ENCODE measurements around the gene ENO1. TPM values are rescaled to one million over a fixed set of nuclear protein-coding genes. Genes with fewer than 3 reads are reported as not detected.
"Not testable (repeated sequence)": the region's sequence is repeated elsewhere in the genome, so short reads cannot be mapped to it uniquely, and the experiment has no call there.

The ENO1 gene
- total RNA-seq, 4 donors from 2014 or later: 202 to 407 (median 320) TPM

DNA sequence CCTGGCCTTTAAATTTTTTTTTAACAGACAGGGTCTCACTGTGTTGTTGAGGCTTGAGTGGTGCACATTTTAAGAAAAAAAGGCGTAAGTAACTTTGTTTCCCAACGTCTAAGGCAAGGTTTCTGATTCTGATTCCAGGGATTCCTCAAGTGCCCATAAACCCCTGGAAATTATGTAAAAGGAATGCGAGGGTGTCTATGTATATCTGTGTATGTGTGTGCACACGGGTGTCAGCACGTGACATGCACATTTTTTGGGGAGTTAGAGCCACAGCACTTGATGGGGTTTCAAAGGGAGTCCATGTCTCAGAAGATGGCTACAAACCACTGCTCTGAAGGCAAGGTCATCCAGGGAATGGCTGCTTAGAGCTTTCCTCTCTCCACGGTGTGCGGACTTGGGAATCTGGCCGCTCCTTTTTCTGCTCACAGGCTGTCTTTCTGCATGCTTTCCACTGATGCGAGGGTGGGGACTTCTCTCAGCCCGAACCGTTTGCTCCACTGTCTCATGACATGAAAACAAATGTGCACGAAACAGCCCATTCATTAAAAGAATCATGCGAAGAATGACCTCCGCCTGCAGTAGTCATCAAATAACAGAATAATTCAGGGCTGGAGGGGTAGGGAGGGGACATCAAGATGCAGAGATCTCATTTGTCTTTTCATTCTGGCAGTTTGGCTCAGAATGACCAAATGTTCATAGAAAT lies 42.4 kb downstream of the ENO1 start:
- 71 to 79% methylated on average over 11 to 14 of the region's 14 CpGs for WGBS, 2 donors (ENCODE audit: low coverage in 1 of 2)
- Histone ChIP-seq H3K27me3 (no peaks in the 10 kb centered on the region), H3K4me1 (no peaks in the 10 kb centered on the region), H3K4me3 (no peak overlapping the region), H3K36me3 (no peaks in the 10 kb centered on the region), H3K27ac (no peak overlapping the region), H3K9me3 (no peaks in the 10 kb centered on the region)
- intact Hi-C loops (cut with DNase I; ENCODE audit: low total_unique reads): no loop called here
- no peak for DNase-seq
- in situ Hi-C loops (cut with MboI; ENCODE audit: low pct_ligation_motif_present in 1 of 4, low pct_unique_long_range_greater_than_20kb in 1 of 4, low sequenced_read_pairs in 3 of 4): loop anchor here in 1 of 4 donors (25.0 kb wide), 1 partner anchor 274 kb away; no protein-coding TSS in a partner anchor
- TF ChIP-seq, protein P1, sequence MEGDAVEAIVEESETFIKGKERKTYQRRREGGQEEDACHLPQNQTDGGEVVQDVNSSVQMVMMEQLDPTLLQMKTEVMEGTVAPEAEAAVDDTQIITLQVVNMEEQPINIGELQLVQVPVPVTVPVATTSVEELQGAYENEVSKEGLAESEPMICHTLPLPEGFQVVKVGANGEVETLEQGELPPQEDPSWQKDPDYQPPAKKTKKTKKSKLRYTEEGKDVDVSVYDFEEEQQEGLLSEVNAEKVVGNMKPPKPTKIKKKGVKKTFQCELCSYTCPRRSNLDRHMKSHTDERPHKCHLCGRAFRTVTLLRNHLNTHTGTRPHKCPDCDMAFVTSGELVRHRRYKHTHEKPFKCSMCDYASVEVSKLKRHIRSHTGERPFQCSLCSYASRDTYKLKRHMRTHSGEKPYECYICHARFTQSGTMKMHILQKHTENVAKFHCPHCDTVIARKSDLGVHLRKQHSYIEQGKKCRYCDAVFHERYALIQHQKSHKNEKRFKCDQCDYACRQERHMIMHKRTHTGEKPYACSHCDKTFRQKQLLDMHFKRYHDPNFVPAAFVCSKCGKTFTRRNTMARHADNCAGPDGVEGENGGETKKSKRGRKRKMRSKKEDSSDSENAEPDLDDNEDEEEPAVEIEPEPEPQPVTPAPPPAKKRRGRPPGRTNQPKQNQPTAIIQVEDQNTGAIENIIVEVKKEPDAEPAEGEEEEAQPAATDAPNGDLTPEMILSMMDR (IDR thresholded peaks at IDR 0.05): no peak
- TF ChIP-seq POLR2AphosphoS5 (IDR thresholded peaks at IDR 0.05): no peak
- TF ChIP-seq POLR2A (IDR thresholded peaks at IDR 0.05): no peak
- TF ChIP-seq EP300 (IDR thresholded peaks at IDR 0.05; ENCODE audit: low read depth): no peak

DNA sequence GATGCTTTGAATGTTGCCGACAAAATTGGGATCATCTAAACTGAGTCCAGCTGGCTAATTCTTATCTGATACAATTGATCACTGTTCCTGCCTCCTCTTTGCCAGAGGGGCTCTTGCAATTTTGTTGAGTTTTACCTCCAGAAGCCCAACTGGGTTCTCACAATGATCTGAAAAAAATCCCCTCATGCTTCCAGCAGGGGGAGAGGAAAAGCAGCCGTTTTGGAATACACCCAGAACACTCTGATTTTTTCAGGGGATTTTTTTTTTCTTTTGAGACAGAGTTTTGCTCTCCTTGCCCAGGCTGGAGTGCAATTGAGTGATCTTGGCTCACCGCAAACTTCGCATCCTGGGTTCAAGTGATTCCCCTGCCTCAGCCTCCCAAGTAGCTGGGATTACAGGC lies 47.1 kb downstream of the ENO1 start:
- H3K27ac ChIP-seq: no peak overlapping the region
- no peak overlapping the region for H3K4me3 ChIP-seq
- peaks cover 0 to 3% (median 1%) of the 10 kb centered on the region in 4 donors for H3K4me1 ChIP-seq
- TF ChIP-seq, protein P1 (IDR thresholded peaks at IDR 0.05): peak in 2 of 5 experiments; percentile 11 to 17
- TF ChIP-seq POLR2A (IDR thresholded peaks at IDR 0.05): no peak
- no peaks in the 10 kb centered on the region for H3K27me3 ChIP-seq
- no peaks in the 10 kb centered on the region for H3K36me3 ChIP-seq
- no peak for DNase-seq
- H3K9me3 ChIP-seq: no peaks in the 10 kb centered on the region
- in situ Hi-C loops (cut with MboI; ENCODE audit: low pct_ligation_motif_present in 1 of 4, low pct_unique_long_range_greater_than_20kb in 1 of 4, low sequenced_read_pairs in 3 of 4) (loop anchor here in 1 of 4 donors (25.0 kb wide), 1 partner anchor 269 kb away; no protein-coding TSS in a partner anchor), intact Hi-C loops (cut with DNase I; ENCODE audit: low total_unique reads) (no loop called here)
- 66 to 69% methylated on average over 3 to 4 of the region's 4 CpGs for WGBS, 2 donors (ENCODE audit: low coverage in 1 of 2)

DNA sequence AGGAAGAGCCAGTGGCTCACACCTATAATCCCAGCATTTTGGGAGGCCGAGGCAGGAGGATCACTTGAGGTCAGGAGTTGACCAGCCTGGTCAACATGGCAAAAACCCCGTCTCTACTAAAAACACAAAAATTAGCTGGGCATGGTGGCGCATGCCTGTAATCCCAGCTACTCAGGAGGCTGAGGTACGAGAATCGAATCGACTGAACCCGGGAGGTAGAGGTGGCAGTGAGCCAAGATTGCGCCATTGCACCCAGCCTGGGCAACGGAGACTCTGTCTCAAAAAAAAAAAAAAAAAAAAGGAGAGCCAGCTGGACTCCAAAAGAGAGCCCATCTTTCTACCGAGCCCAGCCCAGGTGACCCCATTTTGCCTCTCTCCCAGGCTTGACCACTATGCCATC lies 47.8 kb downstream of the ENO1 start:
- H3K4me1 ChIP-seq; DNase-seq; H3K9me3 ChIP-seq; H3K36me3 ChIP-seq; H3K4me3 ChIP-seq; intact Hi-C loops (cut with DNase I; ENCODE audit: low total_unique reads); H3K27me3 ChIP-seq; H3K27ac ChIP-seq: not testable (repeated sequence)
- 85 to 92% methylated on average over 6 to 10 of the region's 10 CpGs for WGBS, 2 donors (ENCODE audit: low coverage in 1 of 2)
- in situ Hi-C loops (cut with MboI; ENCODE audit: low pct_ligation_motif_present in 1 of 4, low pct_unique_long_range_greater_than_20kb in 1 of 4, low sequenced_read_pairs in 3 of 4): loop anchor here in 1 of 4 donors (25.0 kb wide), 1 partner anchor 268 kb away; no protein-coding TSS in a partner anchor

DNA sequence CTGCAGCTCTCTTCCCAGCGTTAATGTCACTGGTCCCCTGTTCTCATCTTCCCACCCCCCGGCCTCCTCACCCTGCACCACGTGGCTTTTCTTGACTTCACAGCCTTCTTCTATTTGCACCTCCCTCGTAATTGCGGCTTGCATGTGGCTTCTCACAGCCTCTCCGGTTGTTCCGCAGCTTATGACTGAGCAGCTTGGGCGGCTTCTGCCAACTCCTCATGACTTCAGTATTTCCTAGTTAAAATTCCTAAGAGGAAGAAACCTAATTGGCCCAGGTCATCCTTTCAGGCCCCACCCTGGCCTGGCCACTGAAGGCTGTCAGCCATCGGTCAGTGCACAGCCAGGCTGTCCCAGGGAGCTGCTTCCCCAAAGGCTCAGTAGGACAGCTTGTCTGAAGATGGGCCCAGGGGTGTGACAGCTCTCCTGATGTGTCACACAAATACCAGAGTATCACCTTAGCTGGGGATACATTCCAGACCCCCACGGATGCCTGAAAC lies 52.5 kb downstream of the ENO1 start:
- intact Hi-C loops (cut with DNase I; ENCODE audit: low total_unique reads) (no loop called here), in situ Hi-C loops (cut with MboI; ENCODE audit: low pct_ligation_motif_present in 1 of 4, low pct_unique_long_range_greater_than_20kb in 1 of 4, low sequenced_read_pairs in 3 of 4) (loop anchor here in 1 of 4 donors (25.0 kb wide), 1 partner anchor 264 kb away; no protein-coding TSS in a partner anchor)
- 91% methylated on average over 4 to 10 of the region's 10 CpGs for WGBS, 2 donors (ENCODE audit: low coverage in 1 of 2)
- H3K36me3 ChIP-seq: no peaks in the 10 kb centered on the region
- no peak overlapping the region for H3K27ac ChIP-seq
- H3K4me3 ChIP-seq: no peak overlapping the region
- no peaks in the 10 kb centered on the region for H3K9me3 ChIP-seq
- no peak for TF ChIP-seq POLR2A (IDR thresholded peaks at IDR 0.05)
- TF ChIP-seq, protein P1 (IDR thresholded peaks at IDR 0.05): no peak
- no peak for TF ChIP-seq POLR2AphosphoS5 (IDR thresholded peaks at IDR 0.05)
- no peak for TF ChIP-seq EP300 (IDR thresholded peaks at IDR 0.05; ENCODE audit: low read depth)
- DNase-seq: no peak
- H3K27me3 ChIP-seq: no peaks in the 10 kb centered on the region
- peaks cover 0 to 28% (median 11%) of the 10 kb centered on the region in 4 donors for H3K4me1 ChIP-seq
